Measurements from ENCODE around the gene SDK1.
"Not testable (repeated sequence)": the region's sequence is repeated elsewhere in the genome, so short reads cannot be mapped to it uniquely, and the experiment has no call there.

Gene SDK1

GRCh38 chr7:3582145-3582544, 281.1 kb downstream of the SDK1 start:
- not testable (repeated sequence) for DNase-seq (ENCODE audit: low spot score)

- no peak for DNase-seq (ENCODE audit: low spot score)
These were observed 284.8 kb downstream of the SDK1 start for GRCh38 chr7:3585826-3586225.

GRCh38 chr7:3588341-3588740, 287.3 kb downstream of the SDK1 start:
- DNase-seq (ENCODE audit: low spot score), result no peak

- DNase-seq (ENCODE audit: low spot score), result no peak
These were observed 288.7 kb downstream of the SDK1 start for GRCh38 chr7:3589752-3590151.

GRCh38 chr7:3591219-3591618, 290.2 kb downstream of the SDK1 start:
- DNase-seq (ENCODE audit: low spot score), result no peak

- DNase-seq (ENCODE audit: low spot score), result no peak
These were observed 290.9 kb downstream of the SDK1 start for GRCh38 chr7:3591944-3592343.

- no peak for DNase-seq (ENCODE audit: low spot score)
These were observed 291.5 kb downstream of the SDK1 start for GRCh38 chr7:3592401-3593134.

- DNase-seq (ENCODE audit: low spot score), result no peak
These were observed 293.8 kb downstream of the SDK1 start for GRCh38 chr7:3594901-3595300.

GRCh38 chr7:3598854-3599253, 297.8 kb downstream of the SDK1 start:
- no peak for DNase-seq (ENCODE audit: low spot score)

GRCh38 chr7:3605222-3605621, 304.2 kb downstream of the SDK1 start:
- no peak for DNase-seq (ENCODE audit: low spot score)

GRCh38 chr7:3606436-3606835, 305.4 kb downstream of the SDK1 start:
- no peak for DNase-seq (ENCODE audit: low spot score)

- DNase-seq (ENCODE audit: low spot score), result no peak
These were observed 306.8 kb downstream of the SDK1 start for GRCh38 chr7:3607847-3608246.

- DNase-seq (ENCODE audit: low spot score), result no peak
These were observed 315.3 kb downstream of the SDK1 start for GRCh38 chr7:3616306-3616705.

- DNase-seq (ENCODE audit: low spot score), result no peak
These were observed 329.0 kb downstream of the SDK1 start for GRCh38 chr7:3630081-3630480.

- DNase-seq (ENCODE audit: low spot score), result no peak
These were observed 333.3 kb downstream of the SDK1 start for GRCh38 chr7:3634396-3634795.

GRCh38 chr7:3636131-3636860, 335.2 kb downstream of the SDK1 start:
- DNase-seq (ENCODE audit: low spot score), result no peak

GRCh38 chr7:3639253-3639652, 338.2 kb downstream of the SDK1 start:
- DNase-seq (ENCODE audit: low spot score), result no peak

- DNase-seq (ENCODE audit: low spot score), result no peak
These were observed 340.5 kb downstream of the SDK1 start for GRCh38 chr7:3641582-3641981.

GRCh38 chr7:3643091-3643490, 342.0 kb downstream of the SDK1 start:
- DNase-seq (ENCODE audit: low spot score), result no peak

GRCh38 chr7:3648276-3648675, 347.2 kb downstream of the SDK1 start:
- no peak for DNase-seq (ENCODE audit: low spot score)

- DNase-seq (ENCODE audit: low spot score), result no peak
These were observed 348.2 kb downstream of the SDK1 start for GRCh38 chr7:3649250-3649649.

- DNase-seq (ENCODE audit: low spot score), result no peak
These were observed 348.8 kb downstream of the SDK1 start for GRCh38 chr7:3649678-3650440.

GRCh38 chr7:3650844-3651243, 349.8 kb downstream of the SDK1 start:
- no peak for DNase-seq (ENCODE audit: low spot score)
